Neural cell (in vitro differentiated cells): ENCODE measurements around the gene FAM184A. TPM values are rescaled to one million over a fixed set of nuclear protein-coding genes. Genes with fewer than 3 reads are reported as not detected.
"Not testable (repeated sequence)": the region's sequence is repeated elsewhere in the genome, so short reads cannot be mapped to it uniquely, and the experiment has no call there.

ENCODE experiments used
- H2AFZ ChIP-seq: fragments of 200-600, 300-800 bp; sonication (generic), shearing (Covaris generic); 2 replicates; pipeline ENCODE4 v1.6.0; 2014; ENCODE audit warnings: low read depth, mild to moderate bottlenecking, antibody characterized with exemption, low read length, moderate library complexity
- H3F3A ChIP-seq: fragments of 200-600 bp; shearing (Covaris generic); 2 replicates; pipeline ENCODE4 v1.6.1; 2016; ENCODE audit warnings: mild to moderate bottlenecking, moderate library complexity, mixed read lengths, antibody characterized with exemption, low read length; ENCODE audit not compliant: insufficient read depth, poor library complexity, severe bottlenecking
- H3K27ac ChIP-seq: fragments of 200-600, 300-800 bp; sonication (generic), shearing (Covaris generic); 2 replicates; pipeline ENCODE4 v1.5.1; 2014; ENCODE audit warnings: mild to moderate bottlenecking, low read length, moderate library complexity
- H3K27me3 ChIP-seq: fragments of 300-800, 200-600 bp; sonication (generic), shearing (Covaris generic); 2 replicates; pipeline ENCODE4 v1.6.0; 2014; ENCODE audit warnings: mild to moderate bottlenecking, low read depth, low read length, moderate library complexity; ENCODE audit not compliant: insufficient read depth
- H3K36me3 ChIP-seq: fragments of 300-800, 200-600 bp; sonication (generic), shearing (Covaris generic); 2 replicates; pipeline ENCODE4 v1.5.1; 2014; ENCODE audit warnings: mild to moderate bottlenecking, antibody characterized with exemption, low read length, moderate library complexity; ENCODE audit not compliant: insufficient read depth
- H3K4me2 ChIP-seq: fragments of 300-800, 200-600 bp; sonication (generic), shearing (Covaris generic); 2 replicates; pipeline ENCODE4 v1.6.0; 2014; ENCODE audit warnings: mild to moderate bottlenecking, low read length
- H3K4me3 ChIP-seq: fragments of 300-800, 200-600 bp; sonication (generic), shearing (Covaris generic); 2 replicates; pipeline ENCODE4 v1.5.1; 2014; ENCODE audit warnings: mild to moderate bottlenecking, low read length, moderate library complexity
- H3K79me2 ChIP-seq: fragments of 200-600 bp; shearing (Covaris generic); replicated peaks from 2 replicates; pipeline ENCODE4 v1.6.0; 2014; ENCODE audit warnings: mild to moderate bottlenecking, low read length, moderate library complexity; ENCODE audit not compliant: insufficient read depth
- H3K9ac ChIP-seq: fragments of 300-800, 200-600 bp; sonication (generic), shearing (Covaris generic); 2 replicates; pipeline ENCODE4 v1.6.1; 2016; ENCODE audit warnings: mild to moderate bottlenecking, low read length, mixed read lengths
- H3K9me2 ChIP-seq: fragments of 200-600 bp; shearing (Covaris generic); 2 replicates; pipeline ENCODE4 v1.6.1; 2016; ENCODE audit warnings: mild to moderate bottlenecking, low read length, mixed read lengths; ENCODE audit not compliant: insufficient read depth
- H3K9me3 ChIP-seq: fragments of 200-600, 300-800 bp; sonication (generic), shearing (Covaris generic); 2 replicates; pipeline ENCODE4 v1.6.1; 2016; ENCODE audit warnings: mild to moderate bottlenecking, mixed run types, low read length, moderate library complexity, mixed read lengths
- H4K20me1 ChIP-seq: fragments of 200-600 bp; shearing (Covaris generic); 2 replicates; pipeline ENCODE4 v1.6.1; 2016; ENCODE audit warnings: mild to moderate bottlenecking, mixed run types; ENCODE audit not compliant: insufficient read depth
- CTCF ChIP-seq: fragments of 450-650 bp; IDR thresholded peaks from 2 replicates; pipeline ENCODE4 v1.5.1; 2014; ENCODE audit warnings: antibody characterized with exemption, mild to moderate bottlenecking, moderate library complexity; ENCODE audit not compliant: poor library complexity, severe bottlenecking
- EP300 ChIP-seq: fragments of 450-650 bp; conservative IDR thresholded peaks from 2 replicates; pipeline ENCODE4 v1.6.1; 2014; ENCODE audit warnings: antibody characterized with exemption, mild to moderate bottlenecking, moderate library complexity; ENCODE audit not compliant: poor library complexity, severe bottlenecking
- EZH2 ChIP-seq: fragments of 200-600, 300-800 bp; shearing (Covaris generic), sonication (generic); IDR thresholded peaks from 2 replicates; pipeline ENCODE4 v1.6.1; 2014; ENCODE audit warnings: antibody characterized with exemption, low read length, borderline replicate concordance, mild to moderate bottlenecking; ENCODE audit not compliant: insufficient read depth, poor library complexity, severe bottlenecking
- MXI1 ChIP-seq: fragments of 450-650 bp; conservative IDR thresholded peaks from 2 replicates; pipeline ENCODE4 v1.6.1; 2014; ENCODE audit warnings: antibody characterized with exemption, mild to moderate bottlenecking; ENCODE audit not compliant: poor library complexity, severe bottlenecking
- POLR2AphosphoS5 ChIP-seq: IDR thresholded peaks from 2 replicates; pipeline ENCODE4 v1.6.1; 2012
- RAD21 ChIP-seq: fragments of 450-650 bp; conservative IDR thresholded peaks from 2 replicates; pipeline ENCODE4 v1.6.1; 2014; ENCODE audit warnings: antibody characterized with exemption, mild to moderate bottlenecking, moderate library complexity
- REST ChIP-seq: IDR thresholded peaks from 2 replicates; pipeline ENCODE4 v1.6.1; 2012; ENCODE audit warnings: borderline replicate concordance
- SMC3 ChIP-seq: fragments of 450-650 bp; conservative IDR thresholded peaks from 2 replicates; pipeline ENCODE4 v1.6.1; 2014; ENCODE audit warnings: antibody characterized with exemption, mild to moderate bottlenecking, moderate library complexity; ENCODE audit not compliant: poor library complexity
- TAF1 ChIP-seq: IDR thresholded peaks from 2 replicates; pipeline ENCODE4 v1.6.1; 2012; ENCODE audit warnings: low read depth
- polyA plus RNA-seq: library from polyadenylated mRNA; depleted of rRNA; stranded (reverse); fragments of >200 nt; gene quantifications from 2 replicates; pipeline ENCODE4 v1.2.3, GENCODE V29; 2014

FAM184A gene
- polyA plus RNA-seq, 1 donor from 2014 or later: 47.5 TPM

GRCh38 chr6:119012521-119012920 lies 65.9 kb downstream of the FAM184A start:
- H3K4me3 ChIP-seq: no peak overlapping the region
- peaks cover 4% of the 10 kb centered on the region for H3K9me3 ChIP-seq
- H3K36me3 ChIP-seq: peaks cover 7% of the 10 kb centered on the region
- H2AFZ ChIP-seq: no peak overlapping the region
- H3K27ac ChIP-seq: no peak overlapping the region
- TF ChIP-seq POLR2AphosphoS5 (no peak), RAD21 (no peak), TAF1 (no peak), REST (no peak), SMC3 (no peak), EZH2 (no peak), EP300 (no peak), CTCF (no peak), MXI1 (no peak)
- H3F3A ChIP-seq: no peaks in the 10 kb centered on the region
- H3K4me2 ChIP-seq: no peak overlapping the region
- H3K9ac ChIP-seq: no peak overlapping the region
- no peaks in the 10 kb centered on the region for H3K79me2 ChIP-seq
- H3K9me2 ChIP-seq: no peaks in the 10 kb centered on the region
- no peaks in the 10 kb centered on the region for H3K27me3 ChIP-seq
- no peaks in the 10 kb centered on the region for H4K20me1 ChIP-seq

GRCh38 chr6:119009266-119009665 lies 69.2 kb downstream of the FAM184A start:
- H3K4me2 ChIP-seq, H3K4me3 ChIP-seq, H3K36me3 ChIP-seq, H3K9me2 ChIP-seq, H3K27me3 ChIP-seq, H3K79me2 ChIP-seq, H3K9ac ChIP-seq, H3K27ac ChIP-seq, H2AFZ ChIP-seq, H3K9me3 ChIP-seq, H3F3A ChIP-seq, H4K20me1 ChIP-seq: not testable (repeated sequence)

GRCh38 chr6:119006974-119007373 lies 71.5 kb downstream of the FAM184A start:
- Histone ChIP-seq H3K9ac (no peak overlapping the region), H3F3A (no peaks in the 10 kb centered on the region), H3K4me2 (no peak overlapping the region), H3K9me2 (no peaks in the 10 kb centered on the region), H3K9me3 (peaks cover 4% of the 10 kb centered on the region), H3K36me3 (peaks cover 7% of the 10 kb centered on the region), H3K4me3 (no peak overlapping the region), H3K27me3 (no peaks in the 10 kb centered on the region), H4K20me1 (no peaks in the 10 kb centered on the region), H2AFZ (no peak overlapping the region), H3K79me2 (no peaks in the 10 kb centered on the region), H3K27ac (no peak overlapping the region)
- TF ChIP-seq MXI1: no peak
- TF ChIP-seq SMC3: no peak
- TF ChIP-seq RAD21: no peak
- TF ChIP-seq EP300: no peak
- TF ChIP-seq REST: no peak
- no peak for TF ChIP-seq EZH2
- TF ChIP-seq TAF1: no peak
- TF ChIP-seq POLR2AphosphoS5: no peak
- TF ChIP-seq CTCF: no peak
